Endodermal cell (in vitro differentiated cells): ENCODE measurements around the gene MIEF2. TPM values are rescaled to one million over a fixed set of nuclear protein-coding genes. Genes with fewer than 3 reads are reported as not detected.

Experiments used
- DNase-seq: peaks from one replicate; pipeline ENCODE4 v3.0.0-alpha.2; 2017
- H3K27ac ChIP-seq: 2 replicates; pipeline ENCODE4 v1.5.1; 2013; ENCODE audit warnings: mild to moderate bottlenecking, low read depth, low read length, moderate library complexity
- H3K27me3 ChIP-seq: 2 replicates; pipeline ENCODE4 v1.6.1; 2013; ENCODE audit warnings: mild to moderate bottlenecking, low read length, moderate library complexity; ENCODE audit not compliant: insufficient read depth, control insufficient read depth, poor library complexity, severe bottlenecking
- H3K36me3 ChIP-seq: 2 replicates; pipeline ENCODE4 v1.7.0; 2013; ENCODE audit warnings: mild to moderate bottlenecking, low read length, moderate library complexity; ENCODE audit not compliant: control insufficient read depth, insufficient read depth
- H3K4me1 ChIP-seq: one replicate; pipeline ENCODE4 v1.7.0; 2013; ENCODE audit warnings: low read length; ENCODE audit not compliant: control insufficient read depth, insufficient read depth
- H3K4me3 ChIP-seq: 2 replicates; pipeline ENCODE4 v1.5.1; 2013; ENCODE audit warnings: mild to moderate bottlenecking, low read length, moderate library complexity
- H3K9ac ChIP-seq: 2 replicates; pipeline ENCODE4 v1.6.1; 2013; ENCODE audit warnings: mild to moderate bottlenecking, low read length, moderate library complexity; ENCODE audit not compliant: poor library complexity, severe bottlenecking; ENCODE audit errors: extremely low read depth
- H3K9me3 ChIP-seq: 2 replicates; pipeline ENCODE4 v1.6.1; 2013; ENCODE audit warnings: mild to moderate bottlenecking, low read length, moderate library complexity; ENCODE audit not compliant: control insufficient read depth
- H3K27ac Mint-ChIP-seq: 2 replicates; pipeline ENCODE4 v1.8.0; 2020; ENCODE audit warnings: mixed read lengths
- H3K27me3 Mint-ChIP-seq: 2 replicates; pipeline ENCODE4 v1.8.0; 2021; ENCODE audit warnings: mild to moderate bottlenecking, mixed read lengths; ENCODE audit not compliant: insufficient read depth
- H3K36me3 Mint-ChIP-seq: 2 replicates; pipeline ENCODE4 v1.8.0; 2020; ENCODE audit warnings: low read depth, mixed read lengths
- H3K4me1 Mint-ChIP-seq: 2 replicates; pipeline ENCODE4 v1.8.0; 2020; ENCODE audit warnings: mixed read lengths
- H3K4me3 Mint-ChIP-seq: 2 replicates; pipeline ENCODE4 v1.8.0; 2020; ENCODE audit warnings: mild to moderate bottlenecking, moderate library complexity, mixed read lengths
- H3K9me3 Mint-ChIP-seq: 2 replicates; pipeline ENCODE4 v1.8.0; 2020; ENCODE audit warnings: mild to moderate bottlenecking, mixed read lengths
- WGBS, 2 experiments: methylation state at CpG; one replicate each; pipeline versions ENCODE4 v1.1.5 to v1.1.7; 2013; ENCODE audit warnings: missing lambda C conversion rate in 2 of 2, mixed read lengths in 1 of 2; ENCODE audit not compliant: insufficient coverage in 1 of 2, insufficient read length in 1 of 2; 5-methylcytosine and 5-hydroxymethylcytosine counted together
- total RNA-seq, 2 donors: library from RNA; stranded (reverse); fragmentation: NEBNext Ultra II Directional in 1 of 2; extraction: Animal tissue kit (Norgen Biotek cat#: 25700) in 1 of 2; gene quantifications; 2 replicates in 1 of 2; 3 replicates in 1 of 2; pipeline ENCODE4 v1.2.1, GENCODE V29; 2021
- TF ChIP-seq, protein P1 (sequence below): fragments of 200-600 bp; sonication (generic); conservative IDR thresholded peaks from 2 replicates; pipeline ENCODE4 v1.5.0; 2021; ENCODE audit warnings: antibody characterized with exemption, mild to moderate bottlenecking

The MIEF2 gene
- total RNA-seq, 2 donors from 2014 or later = 15.3 to 19.6 TPM

GRCh38 chr17:18231164-18231563 lies 29.3 kb upstream of the MIEF2 start:
- Mint-ChIP-seq H3K36me3 (peaks cover 13% of the 10 kb centered on the region), H3K27ac (no peak overlapping the region), H3K9me3 (no peaks in the 10 kb centered on the region), H3K27me3 (no peaks in the 10 kb centered on the region), H3K4me1 (peaks cover 12% of the 10 kb centered on the region), H3K4me3 (no peak overlapping the region)
- Histone ChIP-seq H3K9me3 (no peaks in the 10 kb centered on the region), H3K27me3 (no peaks in the 10 kb centered on the region), H3K4me1 (peaks cover 5% of the 10 kb centered on the region), H3K9ac (no peak overlapping the region), H3K27ac (peak overlapping the region; percentile 76), H3K36me3 (peaks cover 27% of the 10 kb centered on the region), H3K4me3 (no peak overlapping the region)
- WGBS, 2 experiments = 63 to 80% methylated on average over 3 to 9 of the region's 9 CpGs
- no peak for DNase-seq
- TF ChIP-seq, protein P1, sequence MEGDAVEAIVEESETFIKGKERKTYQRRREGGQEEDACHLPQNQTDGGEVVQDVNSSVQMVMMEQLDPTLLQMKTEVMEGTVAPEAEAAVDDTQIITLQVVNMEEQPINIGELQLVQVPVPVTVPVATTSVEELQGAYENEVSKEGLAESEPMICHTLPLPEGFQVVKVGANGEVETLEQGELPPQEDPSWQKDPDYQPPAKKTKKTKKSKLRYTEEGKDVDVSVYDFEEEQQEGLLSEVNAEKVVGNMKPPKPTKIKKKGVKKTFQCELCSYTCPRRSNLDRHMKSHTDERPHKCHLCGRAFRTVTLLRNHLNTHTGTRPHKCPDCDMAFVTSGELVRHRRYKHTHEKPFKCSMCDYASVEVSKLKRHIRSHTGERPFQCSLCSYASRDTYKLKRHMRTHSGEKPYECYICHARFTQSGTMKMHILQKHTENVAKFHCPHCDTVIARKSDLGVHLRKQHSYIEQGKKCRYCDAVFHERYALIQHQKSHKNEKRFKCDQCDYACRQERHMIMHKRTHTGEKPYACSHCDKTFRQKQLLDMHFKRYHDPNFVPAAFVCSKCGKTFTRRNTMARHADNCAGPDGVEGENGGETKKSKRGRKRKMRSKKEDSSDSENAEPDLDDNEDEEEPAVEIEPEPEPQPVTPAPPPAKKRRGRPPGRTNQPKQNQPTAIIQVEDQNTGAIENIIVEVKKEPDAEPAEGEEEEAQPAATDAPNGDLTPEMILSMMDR = no peak

GRCh38 chr17:18233803-18234518 lies 26.5 kb upstream of the MIEF2 start:
- TF ChIP-seq, protein P1 = no peak
- Histone ChIP-seq H3K9ac (no peak overlapping the region), H3K4me1 (no peaks in the 10 kb centered on the region), H3K36me3 (peaks cover 39% of the 10 kb centered on the region), H3K9me3 (no peaks in the 10 kb centered on the region), H3K4me3 (no peak overlapping the region), H3K27me3 (no peaks in the 10 kb centered on the region), H3K27ac (no peak overlapping the region)
- peaks cover 32% of the 10 kb centered on the region for H3K36me3 Mint-ChIP-seq
- H3K4me3 Mint-ChIP-seq = no peak overlapping the region
- DNase-seq = no peak
- no peaks in the 10 kb centered on the region for H3K4me1 Mint-ChIP-seq
- 94 to 96% methylated on average over 17 to 22 of the region's 22 CpGs for WGBS, 2 experiments
- H3K9me3 Mint-ChIP-seq = no peaks in the 10 kb centered on the region
- no peak overlapping the region for H3K27ac Mint-ChIP-seq
- no peaks in the 10 kb centered on the region for H3K27me3 Mint-ChIP-seq

GRCh38 chr17:18234853-18235380 lies 25.5 kb upstream of the MIEF2 start:
- H3K9me3 Mint-ChIP-seq = no peaks in the 10 kb centered on the region
- peaks cover 40% of the 10 kb centered on the region for H3K36me3 Mint-ChIP-seq
- no peak for DNase-seq
- Histone ChIP-seq H3K4me1 (no peaks in the 10 kb centered on the region), H3K36me3 (peaks cover 39% of the 10 kb centered on the region), H3K27ac (no peak overlapping the region), H3K27me3 (no peaks in the 10 kb centered on the region), H3K9me3 (no peaks in the 10 kb centered on the region), H3K9ac (no peak overlapping the region), H3K4me3 (no peak overlapping the region)
- no peaks in the 10 kb centered on the region for H3K4me1 Mint-ChIP-seq
- TF ChIP-seq, protein P1 = no peak
- WGBS, 2 experiments = 93 to 96% methylated on average over 15 to 22 of the region's 22 CpGs
- no peak overlapping the region for H3K27ac Mint-ChIP-seq
- no peaks in the 10 kb centered on the region for H3K27me3 Mint-ChIP-seq
- no peak overlapping the region for H3K4me3 Mint-ChIP-seq
